Fibroblast of lung (primary cell): ENCODE results near the gene LDLRAD4. TPM values are rescaled to one million over a fixed set of nuclear protein-coding genes. Genes with fewer than 3 reads are reported as not detected.

Source experiments
- DNase-seq, 2 donors: peaks; one replicate each; pipeline versions ENCODE4 v3.0.0 to v3.0.0-alpha.2; 2010; ENCODE audit warnings: low read depth in 2 of 2
- H2AFZ ChIP-seq: 2 replicates; pipeline ENCODE4 v1.5.1; 2012; ENCODE audit warnings: low read length, control low read depth, inconsistent platforms
- H3K27ac ChIP-seq: 2 replicates; pipeline ENCODE4 v1.5.1; 2011; ENCODE audit warnings: low read length, control low read depth; ENCODE audit not compliant: insufficient read depth
- H3K27me3 ChIP-seq: 2 replicates; pipeline ENCODE4 v1.5.1; 2011; ENCODE audit warnings: mild to moderate bottlenecking, low read length; ENCODE audit not compliant: control insufficient read depth, insufficient read depth
- H3K36me3 ChIP-seq: 2 replicates; pipeline ENCODE4 v1.5.1; 2011; ENCODE audit warnings: low read length; ENCODE audit not compliant: control insufficient read depth, insufficient read depth
- H3K4me1 ChIP-seq: 2 replicates; pipeline ENCODE4 v1.5.1; 2011; ENCODE audit warnings: low read length; ENCODE audit not compliant: control insufficient read depth, insufficient read depth; ENCODE audit errors: extremely low read depth
- H3K4me2 ChIP-seq: 2 replicates; pipeline ENCODE4 v1.5.1; 2011; ENCODE audit warnings: low read length, control low read depth; ENCODE audit not compliant: insufficient read depth; ENCODE audit errors: extremely low read depth
- H3K4me3 ChIP-seq, 4 experiments: fragments of 200-600 bp in 1 of 4; sonication (generic) in 1 of 4; replicated peaks in 1 of 4; 2 replicates each; pipeline ENCODE4 v1.5.1; 2011 to 2016; ENCODE audit warnings: low read length in 4 of 4, low read depth in 3 of 4, mild to moderate bottlenecking in 3 of 4, control low read depth in 2 of 4, inconsistent platforms in 1 of 4, mixed read lengths in 1 of 4; ENCODE audit not compliant: insufficient read depth in 1 of 4; ENCODE audit errors: control extremely low read depth in 1 of 4
- H3K79me2 ChIP-seq: 2 replicates; pipeline ENCODE4 v1.5.1; 2012; ENCODE audit warnings: mild to moderate bottlenecking, low read length, inconsistent platforms; ENCODE audit not compliant: control insufficient read depth, insufficient read depth
- H3K9ac ChIP-seq: 2 replicates; pipeline ENCODE4 v1.5.1; 2011; ENCODE audit warnings: mild to moderate bottlenecking, low read length, control low read depth; ENCODE audit not compliant: insufficient read depth
- H3K9me3 ChIP-seq: 2 replicates; pipeline ENCODE4 v1.5.1; 2012; ENCODE audit warnings: low read depth, low read length; ENCODE audit not compliant: control insufficient read depth, insufficient read depth
- H4K20me1 ChIP-seq: 2 replicates; pipeline ENCODE4 v1.5.1; 2011; ENCODE audit warnings: low read length; ENCODE audit not compliant: control insufficient read depth, insufficient read depth; ENCODE audit errors: extremely low read depth
- CTCF ChIP-seq, 2 donors: IDR thresholded peaks in 1 of 2; conservative IDR thresholded peaks in 1 of 2; 1 replicate in 1 of 2; 2 replicates in 1 of 2; pipeline ENCODE4 v1.5.1; 2011 to 2012; ENCODE audit warnings: low read length in 2 of 2, control low read depth in 1 of 2, inconsistent platforms in 1 of 2, low read depth in 1 of 2, mild to moderate bottlenecking in 1 of 2
- EZH2 ChIP-seq: IDR thresholded peaks from 2 replicates; pipeline ENCODE4 v1.5.1; 2012; ENCODE audit warnings: low read length, control low read depth, mild to moderate bottlenecking; ENCODE audit errors: missing control alignments
- polyA plus RNA-seq, 2 donors: library from polyadenylated mRNA; depleted of rRNA in 1 of 2; stranded (reverse) in 1 of 2; unstranded in 1 of 2; fragments of >200 nt; gene quantifications; 2 replicates each; pipeline ENCODE4 v1.2.1, GENCODE V29; 2011 to 2012; ENCODE audit warnings: missing spikeins in 1 of 2
- total RNA-seq: library from RNA; depleted of rRNA; stranded (reverse); fragments of >200 nt; gene quantifications from 2 replicates; pipeline ENCODE4 v1.2.1, GENCODE V29; 2014

Gene LDLRAD4
- total and polyA plus RNA-seq, 2 donors (not counting 1 experiment from before 2014, with no cell fraction given) = not detected

GRCh38 chr18:13216711-13217465 is 1.7 kb upstream of the LDLRAD4 start:
- Histone ChIP-seq H3K9me3 (no peaks in the 10 kb centered on the region), H3K4me2 (no peak overlapping the region)

GRCh38 chr18:13217466-13217961 is 1.0 kb upstream of the LDLRAD4 start:
- TF ChIP-seq EZH2 = no peak
- no peak for TF ChIP-seq CTCF (conservative IDR thresholded peaks at IDR 0.05 in 1 of 2, IDR thresholded peaks at IDR 0.05 in 1 of 2; ENCODE audit: low read depth in 1 of 2, low read length in 2 of 2)
- Histone ChIP-seq H3K9me3 (no peaks in the 10 kb centered on the region), H3K4me3 (peak overlapping the region in 1 of 4 experiments; percentile 37), H3K79me2 (no peaks in the 10 kb centered on the region), H3K4me2 (peak overlapping the region; percentile 44), H3K4me1 (no peaks in the 10 kb centered on the region), H4K20me1 (no peaks in the 10 kb centered on the region), H3K9ac (no peak overlapping the region), H3K27me3 (peaks cover 44% of the 10 kb centered on the region), H3K27ac (no peak overlapping the region), H3K36me3 (no peaks in the 10 kb centered on the region), H2AFZ (no peak overlapping the region)
- peak in 1 of 2 donors; percentile 38 for DNase-seq

More at GRCh38 chr18:13216711-13217465, 1.7 kb upstream of the LDLRAD4 start:
- DNase-seq = peak in 1 of 2 donors; percentile 31
- Histone ChIP-seq H3K4me1 (no peaks in the 10 kb centered on the region), H3K27ac (no peak overlapping the region), H3K9ac (no peak overlapping the region), H3K27me3 (peaks cover 44% of the 10 kb centered on the region), H3K36me3 (no peaks in the 10 kb centered on the region), H3K4me3 (no peak overlapping the region), H2AFZ (no peak overlapping the region), H3K79me2 (no peaks in the 10 kb centered on the region), H4K20me1 (no peaks in the 10 kb centered on the region)
- TF ChIP-seq EZH2 = peak; percentile 96
- peak in 1 of 2 donors; percentile 5 for TF ChIP-seq CTCF (conservative IDR thresholded peaks at IDR 0.05 in 1 of 2, IDR thresholded peaks at IDR 0.05 in 1 of 2; ENCODE audit: low read depth in 1 of 2, low read length in 2 of 2)

- Histone ChIP-seq H3K4me1 (no peaks in the 10 kb centered on the region), H4K20me1 (no peaks in the 10 kb centered on the region), H3K27ac (no peak overlapping the region), H3K9me3 (no peaks in the 10 kb centered on the region), H3K27me3 (peaks cover 46% of the 10 kb centered on the region), H3K4me3 (no peak overlapping the region), H3K36me3 (no peaks in the 10 kb centered on the region), H3K79me2 (no peaks in the 10 kb centered on the region), H3K4me2 (no peak overlapping the region), H2AFZ (no peak overlapping the region), H3K9ac (no peak overlapping the region)
- TF ChIP-seq EZH2 = no peak
- no peak for TF ChIP-seq CTCF (conservative IDR thresholded peaks at IDR 0.05 in 1 of 2, IDR thresholded peaks at IDR 0.05 in 1 of 2; ENCODE audit: low read depth in 1 of 2, low read length in 2 of 2)
- peak in 1 of 2 donors; percentile 21 for DNase-seq
These were observed 591 bp upstream of the LDLRAD4 start for GRCh38 chr18:13217971-13218367.
